RWPE1 (cell line): Measurements from ENCODE around the gene ACSF3.

Experiments
- CTCF ChIA-PET: fragments of 350-600 bp; sonication (Branson Sonifier 250); formaldehyde crosslinking; extraction: SDS; loops from one replicate; lab custom pipeline; 2021; lab: Yijun Ruan, JAX
- POLR2A ChIA-PET: fragments of 400-600 bp; formaldehyde crosslinking; extraction: SDS; loops from one replicate; lab custom pipeline; 2020; ENCODE audit warnings: antibody characterized with exemption; ENCODE audit not compliant: low non-redundant PET; lab: Yijun Ruan, JAX
- DNase-seq: peaks from one replicate; pipeline ENCODE4 v3.0.0; 2012; ENCODE audit warnings: low spot score
- H3K27ac ChIP-seq: fragments of 450-650 bp; 2 replicates; pipeline ENCODE4 v1.5.1; 2017
- CTCF ChIP-seq: fragments of 450-650 bp; conservative IDR thresholded peaks from 2 replicates; pipeline ENCODE4 v1.5.1; 2017; ENCODE audit warnings: low read depth, mild to moderate bottlenecking

Gene ACSF3

GRCh38 chr16:89051521-89052166 lies 42.0 kb upstream of the ACSF3 start:
- ChIA-PET CTCF (interaction anchor here (0.6 to 0.7 kb wide), 2 partner anchors 236 to 909 kb away, joined by 3 read pairs; no protein-coding TSS in a partner anchor), POLR2A (interaction anchor here (0.6 kb wide), 1 partner anchor 124 kb away, joined by 3 read pairs; no protein-coding TSS in a partner anchor)
- no peak for TF ChIP-seq CTCF
- no peak for DNase-seq
- H3K27ac ChIP-seq = peak overlapping the region; percentile 74

GRCh38 chr16:89052191-89052889 lies 41.3 kb upstream of the ACSF3 start:
- peak overlapping the region; percentile 74 for H3K27ac ChIP-seq
- TF ChIP-seq CTCF = no peak
- CTCF ChIA-PET = interaction anchor here (0.6 kb wide), 1 partner anchor 908 kb away, joined by 3 read pairs; no protein-coding TSS in a partner anchor
- POLR2A ChIA-PET = no interaction called here
- peak; percentile 19 for DNase-seq

- peak; percentile 66 for DNase-seq
- TF ChIP-seq CTCF = no peak
- ChIA-PET POLR2A (no interaction called here), CTCF (interaction anchor here (0.6 kb wide), 1 partner anchor 90 kb away, joined by 3 read pairs; no protein-coding TSS in a partner anchor)
- H3K27ac ChIP-seq = peak overlapping the region; percentile 74
Measured at GRCh38 chr16:89052890-89053724, 40.5 kb upstream of the ACSF3 start.

GRCh38 chr16:89053725-89054029 lies 40.0 kb upstream of the ACSF3 start:
- H3K27ac ChIP-seq = peak overlapping the region; percentile 74; the same call in 1 of the 2 replicates
- CTCF ChIA-PET = no interaction called here
- TF ChIP-seq CTCF = no peak
- POLR2A ChIA-PET = no interaction called here
- no peak for DNase-seq

GRCh38 chr16:89054261-89054661 lies 39.4 kb upstream of the ACSF3 start:
- CTCF ChIA-PET = interaction anchor here (0.7 kb wide), 1 partner anchor 587 kb away, joined by 7 read pairs; no protein-coding TSS in a partner anchor
- no peak for DNase-seq
- no peak overlapping the region for H3K27ac ChIP-seq
- TF ChIP-seq CTCF = no peak
- POLR2A ChIA-PET = no interaction called here

GRCh38 chr16:89054714-89055113 lies 38.9 kb upstream of the ACSF3 start:
- no peak for TF ChIP-seq CTCF
- CTCF ChIA-PET = interaction anchor here (0.7 kb wide), 1 partner anchor 587 kb away, joined by 7 read pairs; no protein-coding TSS in a partner anchor
- no peak for DNase-seq
- H3K27ac ChIP-seq = no peak overlapping the region
- POLR2A ChIA-PET = no interaction called here
